Measurements from ENCODE around the gene CD55.

DNA sequence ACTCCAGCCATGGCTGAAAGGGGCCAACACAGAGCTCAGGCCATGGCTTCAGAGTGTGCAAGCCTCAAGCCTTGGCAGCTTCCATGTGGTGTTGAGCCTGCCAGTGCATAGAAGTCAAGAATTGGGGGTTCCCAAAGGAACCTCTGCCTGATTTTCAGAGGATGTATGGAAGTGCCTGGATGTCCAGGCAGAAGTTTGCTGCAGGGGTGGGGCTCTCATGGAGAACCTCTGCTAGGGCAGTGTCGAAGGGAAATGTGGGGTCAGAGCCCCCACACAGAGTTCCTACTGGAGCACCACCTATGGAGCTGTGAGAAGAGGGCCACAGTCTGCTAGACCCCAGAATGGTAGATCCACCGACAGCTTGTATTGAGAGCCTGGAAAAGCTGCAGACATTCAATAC is 29.8 kb upstream of the CD55 start:
- TF ChIP-seq, protein P1, sequence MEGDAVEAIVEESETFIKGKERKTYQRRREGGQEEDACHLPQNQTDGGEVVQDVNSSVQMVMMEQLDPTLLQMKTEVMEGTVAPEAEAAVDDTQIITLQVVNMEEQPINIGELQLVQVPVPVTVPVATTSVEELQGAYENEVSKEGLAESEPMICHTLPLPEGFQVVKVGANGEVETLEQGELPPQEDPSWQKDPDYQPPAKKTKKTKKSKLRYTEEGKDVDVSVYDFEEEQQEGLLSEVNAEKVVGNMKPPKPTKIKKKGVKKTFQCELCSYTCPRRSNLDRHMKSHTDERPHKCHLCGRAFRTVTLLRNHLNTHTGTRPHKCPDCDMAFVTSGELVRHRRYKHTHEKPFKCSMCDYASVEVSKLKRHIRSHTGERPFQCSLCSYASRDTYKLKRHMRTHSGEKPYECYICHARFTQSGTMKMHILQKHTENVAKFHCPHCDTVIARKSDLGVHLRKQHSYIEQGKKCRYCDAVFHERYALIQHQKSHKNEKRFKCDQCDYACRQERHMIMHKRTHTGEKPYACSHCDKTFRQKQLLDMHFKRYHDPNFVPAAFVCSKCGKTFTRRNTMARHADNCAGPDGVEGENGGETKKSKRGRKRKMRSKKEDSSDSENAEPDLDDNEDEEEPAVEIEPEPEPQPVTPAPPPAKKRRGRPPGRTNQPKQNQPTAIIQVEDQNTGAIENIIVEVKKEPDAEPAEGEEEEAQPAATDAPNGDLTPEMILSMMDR (IDR thresholded peaks at IDR 0.05), result no peak
- TF ChIP-seq POLR2A (IDR thresholded peaks at IDR 0.05), result no peak

Data from transverse colon (tissue), 3 donors.